AG04450 (cell line): ENCODE results near the gene AOAH. TPM values are rescaled to one million over a fixed set of nuclear protein-coding genes. Genes with fewer than 3 reads are reported as not detected.
"Not testable (repeated sequence)": the region's sequence is repeated elsewhere in the genome, so short reads cannot be mapped to it uniquely, and the experiment has no call there.

ENCODE experiments used
- CTCF ChIA-PET: fragments of 300-600, 350-600 bp; formaldehyde crosslinking; extraction: SDS; loops from one replicate; lab custom pipeline; 2022; ENCODE audit warnings: antibody characterized with exemption, inconsistent platforms; lab: Charles Lee
- POLR2A ChIA-PET: fragments of 350-600 bp; formaldehyde crosslinking; extraction: SDS; loops from one replicate; lab custom pipeline; 2021; ENCODE audit warnings: antibody characterized with exemption, inconsistent platforms; lab: Yijun Ruan, JAX
- DNase-seq: peaks from one replicate; pipeline ENCODE4 v3.0.0-alpha.2; 2011; ENCODE audit warnings: low read depth, low spot score
- H3K27ac ChIP-seq: one replicate; pipeline ENCODE4 v1.5.1; 2012; ENCODE audit warnings: low read depth, low read length, control low read depth
- H3K27me3 ChIP-seq: one replicate; pipeline ENCODE4 v1.6.0; 2012; ENCODE audit warnings: low read length; ENCODE audit not compliant: control insufficient read depth, insufficient read depth
- H3K4me3 ChIP-seq: 2 replicates; pipeline ENCODE4 v1.5.1; 2011; ENCODE audit warnings: mild to moderate bottlenecking, low read depth, low read length, control low read depth
- H3K9me3 ChIP-seq: 2 replicates; pipeline ENCODE4 v1.5.1; 2012; ENCODE audit warnings: low read length; ENCODE audit not compliant: control insufficient read depth, insufficient read depth
- polyA plus RNA-seq: library from polyadenylated mRNA; depleted of rRNA; stranded (reverse); fragments of >200 nt; gene quantifications from 2 replicates; pipeline ENCODE4 v1.2.3, GENCODE V29; 2011
- TF ChIP-seq, protein P1 (sequence below): IDR thresholded peaks from 2 replicates; pipeline ENCODE4 v1.5.1; 2011; ENCODE audit warnings: low read depth, low read length, control low read depth, inconsistent platforms

The AOAH gene
- polyA plus RNA-seq, 1 experiment, result not detected

DNA sequence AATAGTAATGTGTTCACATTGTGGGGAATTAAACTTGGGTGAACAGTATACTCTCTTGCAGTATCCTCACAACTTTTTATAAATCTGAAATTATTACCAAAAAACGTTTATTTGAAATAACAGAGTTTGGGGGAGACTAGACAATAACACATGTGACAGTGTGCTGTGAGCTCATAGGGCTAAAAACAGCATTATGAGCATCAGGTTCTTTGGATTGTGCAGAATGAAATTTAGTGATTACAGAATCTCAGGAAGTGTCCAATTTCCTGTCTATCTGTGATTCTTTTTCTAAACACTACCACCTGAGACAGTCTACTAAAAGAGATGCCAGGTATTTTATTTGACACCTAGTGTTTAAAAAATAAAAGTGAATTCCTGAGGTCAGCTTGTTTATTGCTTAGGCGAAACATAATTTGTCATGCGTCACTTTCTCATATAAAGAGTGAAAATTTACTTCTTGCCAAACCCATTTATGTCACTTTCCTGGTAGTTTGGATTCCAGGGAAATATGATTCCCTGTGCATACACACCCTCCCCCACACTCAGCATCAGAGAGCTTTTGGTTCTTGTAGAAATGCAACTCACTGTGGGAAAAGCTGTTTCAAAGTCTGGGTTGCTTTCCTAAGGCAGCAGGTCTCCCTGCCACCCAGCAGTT, 71.2 kb downstream of the AOAH start:
- ChIA-PET CTCF (interaction anchor here (0.8 to 0.9 kb wide), 3 partner anchors 17 to 166 kb away, joined by 3 to 5 read pairs (median 4); no protein-coding TSS in a partner anchor), POLR2A (no interaction called here)
- H3K27ac ChIP-seq, result no peak overlapping the region
- no peaks in the 10 kb centered on the region for H3K9me3 ChIP-seq
- peak; percentile 15 for DNase-seq
- H3K4me3 ChIP-seq, result no peak overlapping the region
- no peaks in the 10 kb centered on the region for H3K27me3 ChIP-seq
- TF ChIP-seq, protein P1, sequence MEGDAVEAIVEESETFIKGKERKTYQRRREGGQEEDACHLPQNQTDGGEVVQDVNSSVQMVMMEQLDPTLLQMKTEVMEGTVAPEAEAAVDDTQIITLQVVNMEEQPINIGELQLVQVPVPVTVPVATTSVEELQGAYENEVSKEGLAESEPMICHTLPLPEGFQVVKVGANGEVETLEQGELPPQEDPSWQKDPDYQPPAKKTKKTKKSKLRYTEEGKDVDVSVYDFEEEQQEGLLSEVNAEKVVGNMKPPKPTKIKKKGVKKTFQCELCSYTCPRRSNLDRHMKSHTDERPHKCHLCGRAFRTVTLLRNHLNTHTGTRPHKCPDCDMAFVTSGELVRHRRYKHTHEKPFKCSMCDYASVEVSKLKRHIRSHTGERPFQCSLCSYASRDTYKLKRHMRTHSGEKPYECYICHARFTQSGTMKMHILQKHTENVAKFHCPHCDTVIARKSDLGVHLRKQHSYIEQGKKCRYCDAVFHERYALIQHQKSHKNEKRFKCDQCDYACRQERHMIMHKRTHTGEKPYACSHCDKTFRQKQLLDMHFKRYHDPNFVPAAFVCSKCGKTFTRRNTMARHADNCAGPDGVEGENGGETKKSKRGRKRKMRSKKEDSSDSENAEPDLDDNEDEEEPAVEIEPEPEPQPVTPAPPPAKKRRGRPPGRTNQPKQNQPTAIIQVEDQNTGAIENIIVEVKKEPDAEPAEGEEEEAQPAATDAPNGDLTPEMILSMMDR, result no peak

DNA sequence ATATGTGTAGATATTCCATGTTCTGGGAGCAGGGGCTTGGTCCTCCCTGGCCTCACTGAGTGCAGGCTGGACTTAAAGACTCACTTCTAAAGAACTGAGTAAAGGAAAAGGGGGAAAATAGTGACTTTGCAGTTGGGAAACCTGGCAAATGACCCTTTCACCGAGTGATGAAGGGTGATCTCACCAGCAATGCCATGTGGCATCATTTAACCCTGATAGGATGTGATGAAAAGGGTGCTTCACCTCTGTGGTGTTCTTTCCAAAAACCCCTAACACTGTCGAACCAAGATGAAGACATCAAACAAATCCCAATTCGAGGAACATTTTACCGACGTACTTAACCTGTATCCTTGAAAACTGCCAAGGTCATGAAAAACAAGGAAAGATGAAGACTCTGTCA, 71.9 kb downstream of the AOAH start:
- Histone ChIP-seq H3K4me3 (no peak overlapping the region), H3K27ac (no peak overlapping the region), H3K9me3 (no peaks in the 10 kb centered on the region), H3K27me3 (no peaks in the 10 kb centered on the region)
- POLR2A ChIA-PET, result no interaction called here
- TF ChIP-seq, protein P1, result no peak
- no peak for DNase-seq
- CTCF ChIA-PET, result interaction anchor here (0.8 kb wide), 1 partner anchor 18 kb away, joined by 3 read pairs; no protein-coding TSS in a partner anchor

DNA sequence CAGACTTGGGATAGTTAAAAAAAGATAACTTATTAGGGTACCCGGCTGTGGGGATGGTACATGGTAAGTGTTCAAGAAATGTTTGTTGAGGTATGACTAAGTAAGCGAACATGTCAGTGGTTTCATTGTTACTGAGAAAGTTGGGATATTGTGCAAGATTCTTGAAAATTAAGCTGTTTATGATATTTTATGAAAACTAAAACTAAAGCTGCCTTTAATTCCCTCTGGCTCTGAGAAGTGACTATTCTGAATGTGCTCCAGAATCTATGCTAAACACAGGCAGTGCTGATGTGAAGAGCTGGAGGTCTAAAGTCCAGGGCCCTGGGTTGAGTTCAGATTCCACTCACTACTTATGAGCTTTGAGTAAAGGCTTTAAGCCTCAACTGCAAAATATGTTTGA, 72.9 kb downstream of the AOAH start:
- no peak overlapping the region for H3K27ac ChIP-seq
- ChIA-PET CTCF (interaction anchor here (0.8 to 1.2 kb wide), 3 partner anchors 19 to 315 kb away, joined by 3 to 16 read pairs (median 6); no protein-coding TSS in a partner anchor), POLR2A (interaction anchor here (0.6 kb wide), 2 partner anchors 13 to 180 kb away, joined by 3 read pairs; no protein-coding TSS in a partner anchor)
- H3K4me3 ChIP-seq, result no peak overlapping the region
- TF ChIP-seq, protein P1, result no peak
- no peaks in the 10 kb centered on the region for H3K27me3 ChIP-seq
- H3K9me3 ChIP-seq, result no peaks in the 10 kb centered on the region
- peak; percentile 39 for DNase-seq

DNA sequence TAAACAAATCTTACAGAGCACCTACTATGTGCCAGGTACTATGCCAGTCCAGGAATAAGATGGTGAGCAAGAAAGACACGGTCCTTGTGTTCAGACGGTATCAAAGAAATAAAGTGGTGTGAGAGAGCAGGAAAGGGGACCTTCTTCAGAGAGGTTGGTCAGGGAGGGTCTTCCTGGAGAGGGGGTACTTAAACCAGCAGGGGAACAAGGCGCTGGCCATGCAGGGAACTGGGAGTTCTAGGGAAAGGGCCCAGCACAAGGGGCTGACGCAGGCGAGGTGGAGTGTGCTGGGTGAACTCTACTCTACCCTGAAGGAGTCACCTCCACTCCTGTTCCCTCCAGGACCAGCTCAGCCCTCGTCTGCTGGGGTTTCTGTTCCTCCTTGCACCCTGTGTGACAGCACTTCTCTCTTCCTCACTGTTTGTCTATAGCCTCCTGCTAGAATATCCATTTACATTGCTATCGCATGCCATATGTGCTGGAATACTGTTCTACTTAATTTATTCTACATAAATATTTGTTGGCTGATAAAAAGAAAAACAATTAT, 73.5 kb downstream of the AOAH start:
- TF ChIP-seq, protein P1, result no peak
- H3K27me3 ChIP-seq, result no peaks in the 10 kb centered on the region
- ChIA-PET POLR2A (no interaction called here), CTCF (interaction anchor here (1.1 to 1.2 kb wide), 2 partner anchors 20 to 163 kb away, joined by 6 to 16 read pairs; no protein-coding TSS in a partner anchor)
- H3K9me3 ChIP-seq, result no peaks in the 10 kb centered on the region
- no peak overlapping the region for H3K27ac ChIP-seq
- DNase-seq, result no peak
- no peak overlapping the region for H3K4me3 ChIP-seq

DNA sequence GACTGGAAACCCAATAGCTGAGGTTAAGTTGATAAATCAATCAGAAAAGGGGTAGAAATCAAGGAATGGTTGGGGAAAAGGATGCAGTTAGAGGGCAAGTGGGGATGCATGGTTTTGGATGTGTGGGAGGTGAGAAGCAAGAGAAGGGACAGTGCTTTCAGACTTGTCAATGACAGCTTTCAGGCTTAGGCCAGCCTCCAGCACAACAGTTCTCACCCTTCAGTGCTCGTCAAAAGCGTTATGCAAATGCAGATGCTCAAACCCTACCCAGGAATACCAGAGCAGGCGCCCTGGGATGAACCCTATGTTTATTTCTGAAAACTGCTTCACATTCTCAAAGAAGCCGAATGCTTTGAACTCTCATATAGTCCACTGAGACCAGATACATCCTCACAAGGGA, 74.0 kb downstream of the AOAH start:
- CTCF ChIA-PET, result interaction anchor here (1.6 kb wide), 1 partner anchor 162 kb away, joined by 4 read pairs; no protein-coding TSS in a partner anchor
- TF ChIP-seq, protein P1, result no peak
- Histone ChIP-seq H3K27ac (no peak overlapping the region), H3K9me3 (no peaks in the 10 kb centered on the region), H3K4me3 (no peak overlapping the region), H3K27me3 (no peaks in the 10 kb centered on the region)
- no peak for DNase-seq
- POLR2A ChIA-PET, result no interaction called here

DNA sequence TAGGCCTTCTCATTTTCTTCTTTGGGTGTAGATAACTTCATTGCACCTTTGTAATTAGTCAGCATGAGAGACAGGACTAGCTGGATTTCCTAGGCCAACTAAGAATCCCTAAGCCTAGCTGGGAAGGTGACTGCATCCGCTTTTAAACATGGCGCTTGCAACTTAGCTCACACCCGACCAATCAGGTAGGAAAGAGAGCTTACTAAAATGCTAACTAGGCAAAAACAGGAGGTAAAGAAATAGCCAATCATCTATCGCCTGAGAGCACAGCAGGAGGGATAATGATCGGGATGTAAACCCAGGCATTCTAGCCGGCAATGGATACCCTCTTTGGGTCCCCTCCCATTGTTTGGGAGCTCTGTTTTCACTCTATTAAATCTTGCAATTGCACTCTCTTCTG, 75.0 kb downstream of the AOAH start:
- not testable (repeated sequence) for H3K27ac ChIP-seq
- CTCF ChIA-PET, result interaction anchor here (0.8 to 1.6 kb wide), 5 partner anchors 133 to 552 kb away, joined by 3 to 4 read pairs (median 3); no protein-coding TSS in a partner anchor

More for the DNA sequence above, 75.0 kb downstream of the AOAH start:
- POLR2A ChIA-PET, result interaction anchor here (0.5 to 0.6 kb wide), 2 partner anchors 8 to 201 kb away, joined by 4 to 8 read pairs; no protein-coding TSS in a partner anchor
- not testable (repeated sequence) for H3K27me3 ChIP-seq, H3K9me3 ChIP-seq, H3K4me3 ChIP-seq, DNase-seq
